KMS-11 (cell line): ENCODE data around the gene BAG1.

Experiments used
- H2AFZ ChIP-seq: fragments of 200-600 bp; sonication (generic); 2 replicates; pipeline ENCODE4 v1.6.1; 2016; ENCODE audit warnings: antibody characterized with exemption, mixed run types, low read depth
- H3K27ac ChIP-seq: fragments of 200-600 bp; sonication (generic); 2 replicates; pipeline ENCODE4 v1.6.1; 2016; ENCODE audit warnings: mild to moderate bottlenecking, mixed run types
- H3K27me3 ChIP-seq: fragments of 200-600 bp; sonication (generic); 2 replicates; pipeline ENCODE4 v1.6.1; 2017; ENCODE audit warnings: mild to moderate bottlenecking, low read depth, mixed run types, moderate library complexity; ENCODE audit not compliant: insufficient read depth
- H3K36me3 ChIP-seq: fragments of 200-600 bp; sonication (generic); 2 replicates; pipeline ENCODE4 v1.6.1; 2017; ENCODE audit warnings: mild to moderate bottlenecking, mixed run types; ENCODE audit not compliant: insufficient read depth
- H3K4me1 ChIP-seq: fragments of 200-600 bp; sonication (generic); 2 replicates; pipeline ENCODE4 v1.6.1; 2016; ENCODE audit warnings: mild to moderate bottlenecking, low read depth, mixed run types; ENCODE audit not compliant: poor library complexity, severe bottlenecking
- H3K4me2 ChIP-seq: fragments of 200-600 bp; sonication (generic); 2 replicates; pipeline ENCODE4 v1.7.0; 2016; ENCODE audit warnings: mild to moderate bottlenecking, mixed run types
- H3K4me3 ChIP-seq: fragments of 200-600 bp; sonication (generic); IDR thresholded peaks from 2 replicates; pipeline ENCODE4 v1.6.1; 2017; ENCODE audit warnings: low read depth, low read length, mixed read lengths; ENCODE audit not compliant: insufficient read depth
- H3K79me2 ChIP-seq: fragments of 200-600 bp; sonication (generic); 2 replicates; pipeline ENCODE4 v1.6.1; 2016; ENCODE audit warnings: low read depth, mixed run types; ENCODE audit not compliant: insufficient read depth
- H3K9ac ChIP-seq: fragments of 200-600 bp; sonication (generic); 2 replicates; pipeline ENCODE4 v1.6.1; 2016; ENCODE audit warnings: mild to moderate bottlenecking, mixed run types
- H4K20me1 ChIP-seq: fragments of 200-600 bp; sonication (generic); 2 replicates; pipeline ENCODE4 v1.6.1; 2016; ENCODE audit warnings: mild to moderate bottlenecking, mixed run types; ENCODE audit not compliant: insufficient read depth
- TF ChIP-seq, protein P1 (sequence below): fragments of 200-600 bp; sonication (generic); conservative IDR thresholded peaks from 2 replicates; pipeline ENCODE4 v1.6.1; 2017; ENCODE audit warnings: low read depth, mild to moderate bottlenecking, antibody characterized with exemption, low read length, moderate library complexity, mixed read lengths

The BAG1 gene

DNA sequence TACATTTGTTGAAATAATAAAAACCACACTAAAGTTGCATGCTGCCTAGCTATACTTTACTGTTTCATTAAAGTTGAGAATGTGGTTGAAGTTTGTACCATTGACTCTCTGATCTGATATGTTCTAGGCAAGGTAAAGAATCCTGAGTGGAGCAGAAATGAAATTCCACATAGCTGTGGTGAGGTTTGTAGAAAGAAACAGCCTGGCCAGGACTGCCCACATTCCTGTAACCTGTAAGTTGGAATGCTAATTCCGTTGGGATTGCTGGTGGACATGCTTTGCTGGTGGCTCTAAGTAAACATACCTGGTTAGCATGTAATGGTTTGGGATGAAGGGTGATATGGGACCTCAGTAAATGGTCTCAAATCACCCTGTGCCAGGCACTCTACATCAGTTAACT is 42.6 kb upstream of the BAG1 start:
- TF ChIP-seq, protein P1, sequence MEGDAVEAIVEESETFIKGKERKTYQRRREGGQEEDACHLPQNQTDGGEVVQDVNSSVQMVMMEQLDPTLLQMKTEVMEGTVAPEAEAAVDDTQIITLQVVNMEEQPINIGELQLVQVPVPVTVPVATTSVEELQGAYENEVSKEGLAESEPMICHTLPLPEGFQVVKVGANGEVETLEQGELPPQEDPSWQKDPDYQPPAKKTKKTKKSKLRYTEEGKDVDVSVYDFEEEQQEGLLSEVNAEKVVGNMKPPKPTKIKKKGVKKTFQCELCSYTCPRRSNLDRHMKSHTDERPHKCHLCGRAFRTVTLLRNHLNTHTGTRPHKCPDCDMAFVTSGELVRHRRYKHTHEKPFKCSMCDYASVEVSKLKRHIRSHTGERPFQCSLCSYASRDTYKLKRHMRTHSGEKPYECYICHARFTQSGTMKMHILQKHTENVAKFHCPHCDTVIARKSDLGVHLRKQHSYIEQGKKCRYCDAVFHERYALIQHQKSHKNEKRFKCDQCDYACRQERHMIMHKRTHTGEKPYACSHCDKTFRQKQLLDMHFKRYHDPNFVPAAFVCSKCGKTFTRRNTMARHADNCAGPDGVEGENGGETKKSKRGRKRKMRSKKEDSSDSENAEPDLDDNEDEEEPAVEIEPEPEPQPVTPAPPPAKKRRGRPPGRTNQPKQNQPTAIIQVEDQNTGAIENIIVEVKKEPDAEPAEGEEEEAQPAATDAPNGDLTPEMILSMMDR, result no peak

DNA sequence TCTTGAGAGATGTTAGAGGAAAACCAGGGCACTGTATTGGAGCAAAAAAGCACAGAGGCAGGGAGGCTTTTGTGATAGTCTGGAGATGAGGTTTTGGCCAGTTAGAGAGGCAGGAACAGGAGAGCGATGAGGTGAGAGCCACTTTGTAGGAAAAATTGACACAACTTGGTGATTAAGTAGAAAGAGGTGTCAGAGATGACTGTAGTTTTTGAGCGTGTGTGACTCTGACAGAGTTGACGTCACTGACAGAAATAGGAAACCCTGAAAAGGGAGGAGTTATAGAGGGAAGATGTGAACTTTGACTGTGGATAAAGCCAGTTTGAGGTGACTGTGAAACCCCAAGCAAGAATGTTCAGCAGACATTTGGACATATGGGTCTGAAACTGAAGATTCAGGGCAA is 41.5 kb upstream of the BAG1 start:
- Histone ChIP-seq H3K9ac (no peak overlapping the region), H4K20me1 (no peaks in the 10 kb centered on the region), H3K4me1 (peaks cover 34% of the 10 kb centered on the region), H3K4me3 (no peak overlapping the region), H3K79me2 (peaks cover 6% of the 10 kb centered on the region; the same call in 1 of the 2 replicates), H3K27me3 (no peaks in the 10 kb centered on the region), H3K4me2 (no peak overlapping the region), H2AFZ (no peak overlapping the region), H3K27ac (no peak overlapping the region), H3K36me3 (peaks cover 28% of the 10 kb centered on the region; the same call in 1 of the 2 replicates)
- TF ChIP-seq, protein P1, result no peak

More for the DNA sequence above, 42.6 kb upstream of the BAG1 start:
- H3K27me3 ChIP-seq, result no peaks in the 10 kb centered on the region
- no peak overlapping the region for H2AFZ ChIP-seq
- peaks cover 31% of the 10 kb centered on the region; the same call in 1 of the 2 replicates for H3K36me3 ChIP-seq
- no peak overlapping the region for H3K4me3 ChIP-seq
- no peaks in the 10 kb centered on the region for H4K20me1 ChIP-seq
- no peak overlapping the region for H3K27ac ChIP-seq
- no peak overlapping the region for H3K9ac ChIP-seq
- H3K4me2 ChIP-seq, result no peak overlapping the region
- H3K4me1 ChIP-seq, result peaks cover 34% of the 10 kb centered on the region
- 0 out of 2 replicates have a peak, but pooled peaks cover 4% of the 10 kb centered on the region for H3K79me2 ChIP-seq

DNA sequence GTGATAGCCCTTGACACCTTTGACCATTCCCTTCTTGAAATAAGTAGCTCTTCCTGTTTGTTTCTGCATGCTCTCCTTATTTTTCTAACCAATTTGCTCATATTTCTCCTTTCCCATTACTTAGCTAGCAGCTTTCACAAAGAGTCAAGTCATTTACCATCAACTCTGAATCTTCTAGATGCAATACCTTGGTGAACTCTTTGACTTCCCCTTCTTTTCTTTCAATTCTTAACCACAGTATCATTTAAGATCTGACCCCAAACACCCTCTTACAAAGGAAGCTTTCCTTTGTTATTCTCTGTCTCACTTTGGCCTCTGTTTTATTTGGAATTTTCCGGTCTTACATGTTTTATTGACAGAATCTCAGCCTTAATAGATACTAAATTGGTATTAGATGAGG is 39.9 kb upstream of the BAG1 start:
- TF ChIP-seq, protein P1, result no peak
- H3K79me2 ChIP-seq, result peaks cover 23% of the 10 kb centered on the region
- H3K27ac ChIP-seq, result no peak overlapping the region
- H3K4me1 ChIP-seq, result peaks cover 20% of the 10 kb centered on the region
- no peaks in the 10 kb centered on the region for H4K20me1 ChIP-seq
- no peak overlapping the region for H3K9ac ChIP-seq
- no peaks in the 10 kb centered on the region for H3K27me3 ChIP-seq
- H2AFZ ChIP-seq, result no peak overlapping the region
- peaks cover 28% of the 10 kb centered on the region; the same call in 1 of the 2 replicates for H3K36me3 ChIP-seq
- H3K4me2 ChIP-seq, result no peak overlapping the region
- no peak overlapping the region for H3K4me3 ChIP-seq

DNA sequence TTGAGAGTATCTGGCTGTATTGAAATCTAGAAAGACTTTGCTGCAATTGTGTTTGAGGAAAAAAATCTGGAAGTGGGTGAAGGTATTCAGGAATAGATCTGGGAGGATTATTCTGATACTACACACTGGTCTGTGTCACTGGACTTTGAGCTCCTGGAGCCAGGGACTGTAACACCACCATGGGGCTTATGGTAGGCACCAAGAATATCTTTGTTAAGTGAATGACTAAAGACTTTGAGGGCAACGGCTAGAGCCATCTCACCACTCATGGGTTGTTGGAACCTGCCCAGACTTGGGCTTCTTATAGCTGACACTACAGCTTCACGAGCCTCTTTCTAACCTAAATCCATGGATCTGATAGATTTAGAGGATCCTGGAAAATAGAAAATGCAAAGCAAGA is 36.0 kb upstream of the BAG1 start:
- Histone ChIP-seq H2AFZ (no peak overlapping the region), H3K4me3 (no peak overlapping the region), H3K36me3 (peaks cover 21% of the 10 kb centered on the region), H3K4me2 (no peak overlapping the region), H3K79me2 (peaks cover 53% of the 10 kb centered on the region), H3K9ac (no peak overlapping the region), H3K27ac (no peak overlapping the region), H3K4me1 (peaks cover 53% of the 10 kb centered on the region), H3K27me3 (no peaks in the 10 kb centered on the region), H4K20me1 (no peaks in the 10 kb centered on the region)
- TF ChIP-seq, protein P1, result no peak
